Keratinocyte (primary cell): ENCODE results near the gene CHI3L2. TPM values are rescaled to one million over a fixed set of nuclear protein-coding genes. Genes with fewer than 3 reads are reported as not detected.

Source experiments
- DNase-seq: peaks from one replicate; pipeline ENCODE4 v3.0.0-alpha.2; 2011; ENCODE audit warnings: low read depth, missing footprints, low spot score
- FAIRE-seq: peaks from 2 replicates; lab custom pipeline; 2011; peaks lifted over from hg19 to GRCh38; lab: Jason Lieb, UNC
- H2AFZ ChIP-seq: 2 replicates; pipeline ENCODE4 v1.6.0; 2012; ENCODE audit warnings: low read length, control low read depth, inconsistent platforms; ENCODE audit not compliant: control insufficient read depth
- H3K27ac ChIP-seq: 2 replicates; pipeline ENCODE4 v1.5.1; 2011; ENCODE audit warnings: low read length; ENCODE audit not compliant: control insufficient read depth, insufficient read depth
- H3K27me3 ChIP-seq: 3 replicates; pipeline ENCODE4 v1.6.0; 2011; ENCODE audit warnings: low read length; ENCODE audit not compliant: control insufficient read depth, insufficient read depth; ENCODE audit errors: extremely low read depth
- H3K36me3 ChIP-seq, 2 experiments: 2 replicates in 1 of 2; 3 replicates in 1 of 2; pipeline ENCODE4 v1.5.1; 2011; ENCODE audit warnings: low read length in 2 of 2, mild to moderate bottlenecking in 1 of 2; ENCODE audit not compliant: control insufficient read depth in 2 of 2, insufficient read depth in 2 of 2; ENCODE audit errors: extremely low read depth in 1 of 2
- H3K4me1 ChIP-seq: 3 replicates; pipeline ENCODE4 v1.5.1; 2011; ENCODE audit warnings: low read length; ENCODE audit not compliant: control insufficient read depth, insufficient read depth; ENCODE audit errors: extremely low read depth
- H3K4me2 ChIP-seq: 3 replicates; pipeline ENCODE4 v1.6.0; 2011; ENCODE audit warnings: low read depth, low read length; ENCODE audit not compliant: control insufficient read depth, insufficient read depth; ENCODE audit errors: extremely low read depth
- H3K4me3 ChIP-seq, 3 experiments: fragments of 200-600 bp in 1 of 3; sonication (generic) in 1 of 3; 2 replicates in 2 of 3; 3 replicates in 1 of 3; pipeline ENCODE4 v1.5.1; 2011 to 2016; ENCODE audit warnings: low read length in 3 of 3, mild to moderate bottlenecking in 3 of 3, control low read depth in 2 of 3, inconsistent platforms in 1 of 3, low read depth in 1 of 3, mixed read lengths in 1 of 3, mixed run types in 1 of 3, moderate library complexity in 1 of 3; ENCODE audit not compliant: control insufficient read depth in 2 of 3, insufficient read depth in 2 of 3; ENCODE audit errors: extremely low read depth in 1 of 3
- H3K79me2 ChIP-seq: 2 replicates; pipeline ENCODE4 v1.6.0; 2012; ENCODE audit warnings: low read length; ENCODE audit not compliant: control insufficient read depth, insufficient read depth
- H3K9ac ChIP-seq: 3 replicates; pipeline ENCODE4 v1.6.0; 2011; ENCODE audit warnings: low read length; ENCODE audit not compliant: control insufficient read depth, insufficient read depth; ENCODE audit errors: extremely low read depth
- H3K9me1 ChIP-seq: 3 replicates; pipeline ENCODE4 v1.6.0; 2011; ENCODE audit warnings: low read length; ENCODE audit not compliant: control insufficient read depth, insufficient read depth; ENCODE audit errors: extremely low read depth
- H3K9me3 ChIP-seq: 2 replicates; pipeline ENCODE4 v1.5.1; 2012; ENCODE audit warnings: low read depth, low read length; ENCODE audit not compliant: control insufficient read depth
- H4K20me1 ChIP-seq: 3 replicates; pipeline ENCODE4 v1.6.0; 2011; ENCODE audit warnings: low read length; ENCODE audit not compliant: control insufficient read depth, insufficient read depth; ENCODE audit errors: extremely low read depth
- EZH2 ChIP-seq: IDR thresholded peaks from one replicate; pipeline ENCODE4 v1.6.1; 2012; ENCODE audit warnings: inconsistent platforms, mild to moderate bottlenecking, low read length, moderate library complexity
- dilution Hi-C: fragments of 300-500 bp; cut with MboI; formaldehyde crosslinking; loops from one replicate; pipeline ENCODE4 v1.7.0; 2020; ENCODE audit warnings: low sequenced_read_pairs; ENCODE audit not compliant: extremely low pct_ligation_motif_present
- polyA plus RNA-seq, 5 experiments: library from polyadenylated mRNA; depleted of rRNA in 3 of 5; stranded (reverse) in 3 of 5; stranded (forward) in 1 of 5; unstranded in 1 of 5; fragments of >200 nt; gene quantifications; 1 replicate in 1 of 5; 2 replicates in 3 of 5; 3 replicates in 1 of 5; pipeline versions ENCODE4 v1.2.1 to v1.2.3, GENCODE V29; 2011 to 2012; ENCODE audit warnings: missing spikeins in 2 of 5, low read depth in 1 of 5, low replicate concordance in 1 of 5
- TF ChIP-seq, protein P1 (sequence below), 3 experiments: IDR thresholded peaks in 1 of 3; conservative IDR thresholded peaks in 1 of 3; optimal IDR thresholded peaks in 1 of 3; 2 replicates in 2 of 3; 3 replicates in 1 of 3; pipeline versions ENCODE3 to v1.5.1; 2011; ENCODE audit warnings: low read length in 3 of 3, mild to moderate bottlenecking in 3 of 3, moderate library complexity in 2 of 3, control low read depth in 1 of 3, inconsistent platforms in 1 of 3; ENCODE audit not compliant: insufficient read depth in 2 of 3; ENCODE audit errors: extremely low read depth in 1 of 3

The CHI3L2 gene
- polyA plus RNA-seq, 1 donor (not counting 4 experiments of a cell fraction or from before 2014, with no cell fraction given) = 2.5 TPM

GRCh38 chr1:111211921-111212320 lies 15.6 kb upstream of the CHI3L2 start:
- TF ChIP-seq, protein P1, sequence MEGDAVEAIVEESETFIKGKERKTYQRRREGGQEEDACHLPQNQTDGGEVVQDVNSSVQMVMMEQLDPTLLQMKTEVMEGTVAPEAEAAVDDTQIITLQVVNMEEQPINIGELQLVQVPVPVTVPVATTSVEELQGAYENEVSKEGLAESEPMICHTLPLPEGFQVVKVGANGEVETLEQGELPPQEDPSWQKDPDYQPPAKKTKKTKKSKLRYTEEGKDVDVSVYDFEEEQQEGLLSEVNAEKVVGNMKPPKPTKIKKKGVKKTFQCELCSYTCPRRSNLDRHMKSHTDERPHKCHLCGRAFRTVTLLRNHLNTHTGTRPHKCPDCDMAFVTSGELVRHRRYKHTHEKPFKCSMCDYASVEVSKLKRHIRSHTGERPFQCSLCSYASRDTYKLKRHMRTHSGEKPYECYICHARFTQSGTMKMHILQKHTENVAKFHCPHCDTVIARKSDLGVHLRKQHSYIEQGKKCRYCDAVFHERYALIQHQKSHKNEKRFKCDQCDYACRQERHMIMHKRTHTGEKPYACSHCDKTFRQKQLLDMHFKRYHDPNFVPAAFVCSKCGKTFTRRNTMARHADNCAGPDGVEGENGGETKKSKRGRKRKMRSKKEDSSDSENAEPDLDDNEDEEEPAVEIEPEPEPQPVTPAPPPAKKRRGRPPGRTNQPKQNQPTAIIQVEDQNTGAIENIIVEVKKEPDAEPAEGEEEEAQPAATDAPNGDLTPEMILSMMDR (optimal IDR thresholded peaks at IDR 0.05 in 1 of 3, IDR thresholded peaks at IDR 0.05 in 1 of 3, conservative IDR thresholded peaks at IDR 0.05 in 1 of 3; ENCODE audit: extremely low read depth in 1 of 3, insufficient read depth in 2 of 3, low read length in 3 of 3) = no peak
- TF ChIP-seq EZH2 = no peak
- H3K4me1 ChIP-seq = peaks cover 40% of the 10 kb centered on the region
- no peaks in the 10 kb centered on the region for H3K9me3 ChIP-seq
- H3K27ac ChIP-seq = no peak overlapping the region
- H3K36me3 ChIP-seq = no peaks in the 10 kb centered on the region
- DNase-seq (no peak), FAIRE-seq (no peak)
- H3K9me1 ChIP-seq = no peaks in the 10 kb centered on the region
- H3K4me2 ChIP-seq = no peak overlapping the region
- no peaks in the 10 kb centered on the region for H3K79me2 ChIP-seq
- no peaks in the 10 kb centered on the region for H4K20me1 ChIP-seq
- H2AFZ ChIP-seq = no peak overlapping the region
- no peak overlapping the region for H3K9ac ChIP-seq
- dilution Hi-C loops = no loop called here
- H3K4me3 ChIP-seq = no peak overlapping the region
- H3K27me3 ChIP-seq = no peaks in the 10 kb centered on the region

DNA sequence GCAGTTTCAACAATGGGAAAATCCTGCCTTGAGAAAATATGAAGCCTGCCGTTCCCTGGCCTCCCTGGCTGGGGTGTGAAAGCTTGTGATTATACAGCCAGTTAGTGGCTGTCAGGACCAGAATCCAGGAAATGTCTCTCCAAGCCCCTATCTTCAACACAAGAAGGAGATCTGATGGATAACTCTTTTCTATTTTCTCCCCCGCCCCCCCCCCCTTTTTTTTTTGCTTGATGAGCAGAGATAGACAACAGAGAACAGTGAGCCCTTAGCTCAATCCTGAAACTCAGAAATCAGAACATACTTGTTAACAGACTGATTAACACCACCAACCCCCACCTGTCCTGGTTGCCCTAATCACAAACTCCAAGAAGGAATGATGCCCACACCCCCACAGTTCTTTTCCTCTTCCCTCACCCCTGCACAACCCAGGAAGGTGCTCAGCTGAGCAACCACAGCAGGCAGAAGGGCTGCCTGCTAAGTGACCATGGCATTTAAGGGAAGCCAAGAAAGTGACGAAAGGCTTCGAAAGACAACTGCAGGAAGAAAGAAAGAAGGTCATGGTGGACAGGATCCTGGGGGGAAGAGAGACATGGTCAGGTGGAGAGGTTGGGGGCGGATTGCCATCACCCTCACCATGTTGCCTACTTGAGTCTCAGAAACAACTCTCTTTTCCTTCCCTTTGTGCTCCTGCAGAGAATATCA lies 14.7 kb upstream of the CHI3L2 start:
- DNase-seq = no peak
- no peak for FAIRE-seq
- TF ChIP-seq EZH2 = no peak
- TF ChIP-seq, protein P1 (optimal IDR thresholded peaks at IDR 0.05 in 1 of 3, IDR thresholded peaks at IDR 0.05 in 1 of 3, conservative IDR thresholded peaks at IDR 0.05 in 1 of 3; ENCODE audit: extremely low read depth in 1 of 3, insufficient read depth in 2 of 3, low read length in 3 of 3) = no peak
- H3K79me2 ChIP-seq = no peaks in the 10 kb centered on the region
- no peak overlapping the region for H3K4me3 ChIP-seq
- no peaks in the 10 kb centered on the region for H4K20me1 ChIP-seq
- no peaks in the 10 kb centered on the region for H3K9me1 ChIP-seq
- H3K9ac ChIP-seq = no peak overlapping the region
- H3K9me3 ChIP-seq = no peaks in the 10 kb centered on the region
- H3K27ac ChIP-seq = no peak overlapping the region
- no peaks in the 10 kb centered on the region for H3K27me3 ChIP-seq
- H3K4me1 ChIP-seq = peaks cover 40% of the 10 kb centered on the region
- dilution Hi-C loops = no loop called here
- H2AFZ ChIP-seq = no peak overlapping the region
- H3K4me2 ChIP-seq = no peak overlapping the region
- no peaks in the 10 kb centered on the region for H3K36me3 ChIP-seq
